IMR-90 (cell line): ENCODE data around the gene AZGP1. TPM values are rescaled to one million over a fixed set of nuclear protein-coding genes. Genes with fewer than 3 reads are reported as not detected.

Experiments used
- ATAC-seq: fragments of 200-7000 bp; cut with Tn5 transposase; 2 replicates; pipeline ENCODE4 v1.9.1; 2020; ENCODE audit warnings: low read depth, mild to moderate bottlenecking, moderate library complexity
- BruUV-seq: library from RNA; stranded (reverse); fragments of 400-500 nt; replicated peaks from 2 replicates; lab custom pipeline; 2021; lab: Mats Ljungman, UMichigan
- CTCF ChIA-PET: fragments of 300-600 bp; formaldehyde crosslinking; extraction: SDS; loops from one replicate; lab custom pipeline; 2021; ENCODE audit warnings: antibody characterized with exemption; lab: Yijun Ruan, JAX
- POLR2A ChIA-PET: fragments of 300-600 bp; sonication (Branson Sonifier 250); formaldehyde crosslinking; loops from one replicate; lab custom pipeline; 2022; ENCODE audit warnings: antibody characterized with exemption; ENCODE audit not compliant: unreplicated experiment; lab: Charles Lee
- DNase-seq: peaks from one replicate; pipeline ENCODE4 v3.0.0; 2013
- H2AFZ ChIP-seq: replicated peaks from 2 replicates; pipeline ENCODE3; 2013; ENCODE audit warnings: low read length, mild to moderate bottlenecking; ENCODE audit not compliant: poor library complexity
- H2AK5ac ChIP-seq: 2 replicates; pipeline ENCODE4 v1.6.1; 2013; ENCODE audit warnings: low read depth, low read length, inconsistent platforms
- H2AK9ac ChIP-seq: replicated peaks from 2 replicates; pipeline ENCODE3; 2013; ENCODE audit warnings: mild to moderate bottlenecking, low read depth, low read length, moderate library complexity; ENCODE audit not compliant: poor library complexity
- H2BK120ac ChIP-seq: 2 replicates; pipeline ENCODE4 v1.6.1; 2013; ENCODE audit warnings: low read depth, low read length, inconsistent platforms
- H2BK15ac ChIP-seq: 3 replicates; pipeline ENCODE4 v1.6.1; 2013; ENCODE audit warnings: low read depth, low read length, inconsistent platforms
- H2BK20ac ChIP-seq: 2 replicates; pipeline ENCODE4 v1.6.1; 2013; ENCODE audit warnings: low read depth, mild to moderate bottlenecking, inconsistent platforms, low read length, moderate library complexity
- H2BK5ac ChIP-seq: 2 replicates; pipeline ENCODE4 v1.6.1; 2013; ENCODE audit warnings: mild to moderate bottlenecking, low read depth, low read length, inconsistent platforms; ENCODE audit not compliant: poor library complexity, severe bottlenecking
- H3K14ac ChIP-seq: replicated peaks from 2 replicates; pipeline ENCODE4 v1.6.1; 2013; ENCODE audit warnings: low read depth, low read length, inconsistent platforms
- H3K18ac ChIP-seq: 2 replicates; pipeline ENCODE4 v1.6.1; 2013; ENCODE audit warnings: low read depth, low read length, control low read depth
- H3K23ac ChIP-seq: 2 replicates; pipeline ENCODE4 v1.6.1; 2013; ENCODE audit warnings: low read depth, low read length, inconsistent platforms
- H3K27ac ChIP-seq: 2 replicates; pipeline ENCODE4 v1.5.1; 2013; ENCODE audit warnings: mild to moderate bottlenecking, control low read depth, low read length; ENCODE audit not compliant: insufficient read depth
- H3K27me3 ChIP-seq: 2 replicates; pipeline ENCODE4 v1.6.1; 2013; ENCODE audit warnings: low read length; ENCODE audit not compliant: control insufficient read depth, insufficient read depth
- H3K36me3 ChIP-seq: 2 replicates; pipeline ENCODE4 v1.6.1; 2013; ENCODE audit warnings: low read length, mixed read lengths; ENCODE audit not compliant: control insufficient read depth, insufficient read depth
- H3K4ac ChIP-seq: 2 replicates; pipeline ENCODE4 v1.6.1; 2013; ENCODE audit warnings: low read depth, low read length, inconsistent platforms
- H3K4me1 ChIP-seq: 2 replicates; pipeline ENCODE4 v1.6.1; 2013; ENCODE audit warnings: low read length, mixed read lengths; ENCODE audit not compliant: control insufficient read depth, insufficient read depth
- H3K4me2 ChIP-seq: 2 replicates; pipeline ENCODE4 v1.6.1; 2013; ENCODE audit warnings: low read depth, mild to moderate bottlenecking, control low read depth, low read length, moderate library complexity
- H3K4me3 ChIP-seq: 2 replicates; pipeline ENCODE4 v1.5.1; 2013; ENCODE audit warnings: low read depth, mild to moderate bottlenecking, control low read depth, low read length, moderate library complexity; ENCODE audit not compliant: insufficient read depth
- H3K56ac ChIP-seq: 2 replicates; pipeline ENCODE4 v1.6.1; 2013; ENCODE audit warnings: low read length, inconsistent platforms; ENCODE audit not compliant: insufficient read depth; ENCODE audit errors: extremely low read depth
- H3K79me1 ChIP-seq, 2 experiments: 2 replicates each; pipeline ENCODE4 v1.6.1; 2013; ENCODE audit warnings: low read length in 2 of 2, inconsistent platforms in 1 of 2, low read depth in 1 of 2
- H3K9ac ChIP-seq: 2 replicates; pipeline ENCODE4 v1.6.1; 2013; ENCODE audit warnings: low read depth, low read length, control low read depth
- H3K9me1 ChIP-seq: 2 replicates; pipeline ENCODE4 v1.6.1; 2013; ENCODE audit warnings: low read length, inconsistent platforms; ENCODE audit not compliant: insufficient read depth
- H3K9me3 ChIP-seq: 2 replicates; pipeline ENCODE4 v1.6.1; 2013; ENCODE audit warnings: low read length; ENCODE audit not compliant: control insufficient read depth, insufficient read depth
- H4K20me1 ChIP-seq: 2 replicates; pipeline ENCODE4 v1.6.1; 2013; ENCODE audit warnings: low read length, inconsistent platforms; ENCODE audit not compliant: insufficient read depth
- H4K5ac ChIP-seq: 2 replicates; pipeline ENCODE4 v1.6.1; 2013; ENCODE audit warnings: mild to moderate bottlenecking, low read depth, low read length, control low read depth
- H4K8ac ChIP-seq, 2 experiments: 2 replicates each; pipeline ENCODE4 v1.6.1; 2013; ENCODE audit warnings: low read depth in 2 of 2, low read length in 2 of 2, control low read depth in 1 of 2, inconsistent platforms in 1 of 2
- H4K91ac ChIP-seq: 2 replicates; pipeline ENCODE4 v1.6.1; 2013; ENCODE audit warnings: low read depth, low read length, inconsistent platforms; ENCODE audit not compliant: insufficient read depth
- CHD1 ChIP-seq: IDR thresholded peaks from 2 replicates; pipeline ENCODE4 v1.6.1; 2012; ENCODE audit warnings: low read depth, low read length, improper control_type of control experiment
- NFE2L2 ChIP-seq: fragments of 150-350 bp; IDR thresholded peaks from 2 replicates; pipeline ENCODE4 v1.6.1; 2016; ENCODE audit warnings: low read depth, mild to moderate bottlenecking, low read length
- POLR2A ChIP-seq: IDR thresholded peaks from 2 replicates; pipeline ENCODE4 v1.6.1; 2012; ENCODE audit warnings: mild to moderate bottlenecking, low read depth, low read length
- RFX5 ChIP-seq: IDR thresholded peaks from 2 replicates; pipeline ENCODE4 v1.8.0; 2012; ENCODE audit warnings: low read depth, mild to moderate bottlenecking, low read length, moderate library complexity
- WGBS, 2 experiments: methylation state at CpG; one replicate each; pipeline versions ENCODE4 v1.1.5 to v1.1.7; 2013; ENCODE audit warnings: missing lambda C conversion rate in 2 of 2; ENCODE audit not compliant: insufficient read length in 1 of 2; ENCODE audit errors: extremely low coverage in 2 of 2; 5-methylcytosine and 5-hydroxymethylcytosine counted together
- dilution Hi-C: fragments of 300-500 bp; cut with HindIII; formaldehyde crosslinking; loops from one replicate; pipeline ENCODE4 v1.14.3; 2018; ENCODE audit warnings: low sequenced_read_pairs; ENCODE audit not compliant: unreplicated experiment
- in situ Hi-C: fragments of 300-500 bp; cut with MboI; formaldehyde crosslinking; loops from 3 replicates; pipeline ENCODE4 v1.14.3; 2019; ENCODE audit warnings: low sequenced_read_pairs, inconsistent platforms, mixed read lengths
- intact Hi-C: fragments of 100-400 bp; cut with micrococcal nuclease; formaldehyde crosslinking; loops from 2 replicates; pipeline ENCODE4 v1.10.0; 2022
- polyA plus RNA-seq, 3 experiments: library from polyadenylated mRNA; depleted of rRNA; stranded (reverse); fragments of >200 nt; gene quantifications; 2 replicates each; pipeline ENCODE4 v1.2.3, GENCODE V29; 2012; ENCODE audit warnings: low replicate concordance in 1 of 3
- total RNA-seq: library from RNA; depleted of rRNA; stranded (reverse); fragments of >200 nt; gene quantifications from 2 replicates; pipeline ENCODE4 v1.2.3, GENCODE V29; 2012
- TF ChIP-seq, protein P1 (sequence below): fragments of 150-350 bp; IDR thresholded peaks from 2 replicates; pipeline ENCODE4 v1.6.1; 2016; ENCODE audit warnings: low read depth, mild to moderate bottlenecking, low read length, moderate library complexity, borderline replicate concordance

AZGP1 gene
- total and polyA plus RNA-seq, 2 of the 4 experiments (the other 2 are of a cell fraction) = not detected

GRCh38 chr7:99947608-99948007, 28.2 kb downstream of the AZGP1 start:
- no CpG with 5 or more reads among the region's 1 CpG for WGBS, 2 experiments
- Histone ChIP-seq H3K36me3 (no peaks in the 10 kb centered on the region), H3K18ac (no peak overlapping the region), H3K9me3 (no peaks in the 10 kb centered on the region), H3K56ac (no peak overlapping the region), H3K23ac (no peak overlapping the region), H2BK120ac (no peak overlapping the region), H3K4me1 (no peaks in the 10 kb centered on the region), H4K20me1 (no peaks in the 10 kb centered on the region), H2AK5ac (no peak overlapping the region), H3K27ac (no peak overlapping the region), H3K14ac (no peak overlapping the region), H4K5ac (no peak overlapping the region), H3K79me1 (no peaks in the 10 kb centered on the region), H2BK5ac (no peak overlapping the region), H3K9me1 (no peaks in the 10 kb centered on the region), H3K27me3 (peaks cover 11% of the 10 kb centered on the region), H3K4ac (no peak overlapping the region), H4K8ac (no peak overlapping the region), H2BK15ac (no peak overlapping the region), H4K91ac (no peak overlapping the region), H3K9ac (no peak overlapping the region), H2BK20ac (no peak overlapping the region), H3K4me3 (no peak overlapping the region), H3K4me2 (no peak overlapping the region), H2AK9ac (no peak overlapping the region), H2AFZ (no peak overlapping the region)
- dilution Hi-C loops (no loop called here), intact Hi-C loops (no loop called here), in situ Hi-C loops (no loop called here)
- CTCF ChIA-PET = no interaction called here
- BruUV-seq = no TSS peak
- no peak for DNase-seq
- POLR2A ChIA-PET = no interaction called here
- TF ChIP-seq POLR2A (no peak), CHD1 (no peak), RFX5 (no peak), NFE2L2 (no peak)
- TF ChIP-seq, protein P1, sequence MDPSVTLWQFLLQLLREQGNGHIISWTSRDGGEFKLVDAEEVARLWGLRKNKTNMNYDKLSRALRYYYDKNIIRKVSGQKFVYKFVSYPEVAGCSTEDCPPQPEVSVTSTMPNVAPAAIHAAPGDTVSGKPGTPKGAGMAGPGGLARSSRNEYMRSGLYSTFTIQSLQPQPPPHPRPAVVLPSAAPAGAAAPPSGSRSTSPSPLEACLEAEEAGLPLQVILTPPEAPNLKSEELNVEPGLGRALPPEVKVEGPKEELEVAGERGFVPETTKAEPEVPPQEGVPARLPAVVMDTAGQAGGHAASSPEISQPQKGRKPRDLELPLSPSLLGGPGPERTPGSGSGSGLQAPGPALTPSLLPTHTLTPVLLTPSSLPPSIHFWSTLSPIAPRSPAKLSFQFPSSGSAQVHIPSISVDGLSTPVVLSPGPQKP = no peak
- no peak for ATAC-seq
